GM23338 (cell line): ENCODE data around the gene AGBL4. TPM values are rescaled to one million over a fixed set of nuclear protein-coding genes. Genes with fewer than 3 reads are reported as not detected.

ENCODE experiments used
- ATAC-seq: fragments of 200-7000 bp; cut with Tn5 transposase; 3 replicates; pipeline ENCODE4 v1.9.1; 2020
- DNase-seq: peaks from one replicate; pipeline ENCODE4 v3.0.0-alpha.2; 2015; ENCODE audit warnings: low spot score
- H2AFZ ChIP-seq: fragments of 200-600 bp; sonication (generic); 2 replicates; pipeline ENCODE4 v1.8.0; 2016; ENCODE audit warnings: antibody characterized with exemption, mild to moderate bottlenecking, moderate library complexity
- H3F3A ChIP-seq: fragments of 200-600 bp; sonication (generic); replicated peaks from 2 replicates; pipeline ENCODE4 v1.8.0; 2017; ENCODE audit warnings: antibody characterized with exemption, mixed run types, low read depth
- H3K27ac ChIP-seq: fragments of 200-600 bp; sonication (generic); 2 replicates; pipeline ENCODE4 v1.6.1; 2016; ENCODE audit warnings: low read depth
- H3K27me3 ChIP-seq: fragments of 200-600 bp; sonication (generic); 2 replicates; pipeline ENCODE4 v1.8.0; 2016; ENCODE audit warnings: mild to moderate bottlenecking, mixed run types, moderate library complexity; ENCODE audit not compliant: insufficient read depth
- H3K36me3 ChIP-seq: fragments of 200-600 bp; sonication (generic); 2 replicates; pipeline ENCODE4 v1.8.0; 2016; ENCODE audit warnings: mild to moderate bottlenecking; ENCODE audit not compliant: insufficient read depth
- H3K4me1 ChIP-seq: fragments of 200-600 bp; sonication (generic); 2 replicates; pipeline ENCODE4 v1.8.0; 2016; ENCODE audit warnings: mild to moderate bottlenecking, moderate library complexity; ENCODE audit not compliant: insufficient read depth
- H3K4me2 ChIP-seq: fragments of 200-600 bp; sonication (generic); 2 replicates; pipeline ENCODE4 v1.7.1; 2017; ENCODE audit warnings: mixed run types
- H3K4me3 ChIP-seq: fragments of 200-600 bp; sonication (generic); 2 replicates; pipeline ENCODE4 v1.6.1; 2016; ENCODE audit warnings: mixed run types
- H3K79me2 ChIP-seq: fragments of 200-600 bp; sonication (generic); replicated peaks from 2 replicates; pipeline ENCODE4 v1.8.0; 2017; ENCODE audit warnings: mild to moderate bottlenecking; ENCODE audit not compliant: insufficient read depth
- H3K9me2 ChIP-seq: fragments of 200-600 bp; sonication (generic); 2 replicates; pipeline ENCODE4 v1.8.0; 2017; ENCODE audit not compliant: insufficient read depth
- H4K20me1 ChIP-seq: fragments of 200-600 bp; sonication (generic); replicated peaks from 2 replicates; pipeline ENCODE4 v1.8.0; 2017; ENCODE audit warnings: mild to moderate bottlenecking; ENCODE audit not compliant: insufficient read depth
- H3K27ac Mint-ChIP-seq: 2 replicates; pipeline ENCODE4 v1.8.0; 2020; ENCODE audit warnings: inconsistent platforms, mild to moderate bottlenecking, moderate library complexity, mixed read lengths
- H3K27me3 Mint-ChIP-seq: 3 replicates; pipeline ENCODE4 v1.8.0; 2022; ENCODE audit warnings: low read depth, mild to moderate bottlenecking, moderate library complexity, mixed read lengths, inconsistent platforms; ENCODE audit not compliant: insufficient read depth, poor library complexity
- H3K36me3 Mint-ChIP-seq: 3 replicates; pipeline ENCODE4 v1.8.0; 2021; ENCODE audit warnings: low read depth, mild to moderate bottlenecking, inconsistent platforms, moderate library complexity, mixed read lengths
- H3K4me1 Mint-ChIP-seq: 3 replicates; pipeline ENCODE4 v1.8.0; 2020; ENCODE audit warnings: mild to moderate bottlenecking, inconsistent platforms, mixed read lengths
- H3K4me3 Mint-ChIP-seq: 3 replicates; pipeline ENCODE4 v1.8.0; 2021; ENCODE audit warnings: moderate library complexity, mild to moderate bottlenecking, inconsistent platforms, mixed read lengths
- H3K9me3 Mint-ChIP-seq: 3 replicates; pipeline ENCODE4 v1.8.0; 2020; ENCODE audit warnings: moderate library complexity, mild to moderate bottlenecking, inconsistent platforms, mixed read lengths
- CREB1 ChIP-seq: fragments of 250-450 bp; sonication (Bioruptor Pico); IDR thresholded peaks from 2 replicates; pipeline ENCODE4 v1.5.0; 2020; ENCODE audit warnings: low read depth, mild to moderate bottlenecking, moderate library complexity
- CTCF ChIP-seq, 2 experiments: fragments of 200-600 bp in 1 of 2; sonication (generic) in 1 of 2; conservative IDR thresholded peaks; 2 replicates each; pipeline versions ENCODE4 v1.5.1 to v1.6.1; 2016 to 2017; ENCODE audit warnings: antibody characterized with exemption in 2 of 2, low read depth in 2 of 2, mild to moderate bottlenecking in 2 of 2, moderate library complexity in 1 of 2
- EZH2 ChIP-seq: fragments of 200-600 bp; sonication (generic); IDR thresholded peaks from one replicate; pipeline ENCODE4 v1.8.0; 2017; ENCODE audit warnings: antibody characterized with exemption, mild to moderate bottlenecking, low read depth; ENCODE audit not compliant: unreplicated experiment
- EZH2phosphoT487 ChIP-seq: fragments of 200-600 bp; sonication (generic); IDR thresholded peaks from one replicate; pipeline ENCODE4 v1.8.1; 2018; ENCODE audit warnings: antibody characterized with exemption; ENCODE audit not compliant: unreplicated experiment
- JUNB ChIP-seq: IDR thresholded peaks from one replicate; pipeline ENCODE4 v1.6.1; 2016; ENCODE audit warnings: antibody characterized with exemption; ENCODE audit not compliant: unreplicated experiment
- NANOG ChIP-seq: IDR thresholded peaks from 2 replicates; pipeline ENCODE4 v1.6.1; 2016; ENCODE audit warnings: antibody characterized with exemption, borderline replicate concordance
- STAT1 ChIP-seq: IDR thresholded peaks from one replicate; pipeline ENCODE4 v1.6.1; 2016; ENCODE audit warnings: antibody characterized with exemption; ENCODE audit not compliant: unreplicated experiment
- ZNF114 ChIP-seq: fragments of 250-450 bp; sonication (Bioruptor Pico); IDR thresholded peaks from 2 replicates; pipeline ENCODE4 v1.5.0; 2020; ENCODE audit warnings: mild to moderate bottlenecking, moderate library complexity
- polyA plus RNA-seq: library from polyadenylated mRNA; unstranded; fragments of >200 nt; fragmentation: Nextera tagmentation; extraction: Ambion mirVana; gene quantifications from 2 replicates; pipeline ENCODE4 v1.2.1, GENCODE V29; 2016
- total RNA-seq: library from RNA; depleted of rRNA; stranded (reverse); fragments of >200 nt; shearing (Covaris generic); gene quantifications from 2 replicates; pipeline ENCODE4 v1.2.3, GENCODE V29; 2014
- TF ChIP-seq, protein P1 (sequence below): IDR thresholded peaks from one replicate; pipeline ENCODE4 v1.6.1; 2018; ENCODE audit warnings: antibody characterized with exemption; ENCODE audit not compliant: unreplicated experiment
- TF ChIP-seq, protein P2 (sequence below): IDR thresholded peaks from 2 replicates; pipeline ENCODE4 v1.6.1; 2016; ENCODE audit warnings: antibody characterized with exemption

AGBL4 gene
- total and polyA plus RNA-seq, 2 experiments from 2014 or later, result 0.91 to 1.5 TPM

GRCh38 chr1:49523764-49524163 is 500.0 kb downstream of the AGBL4 start:
- no peaks in the 10 kb centered on the region for H3K4me1 ChIP-seq
- no peaks in the 10 kb centered on the region for H3K4me1 Mint-ChIP-seq
- H3K4me3 Mint-ChIP-seq, result no peak overlapping the region
- H3K79me2 ChIP-seq, result no peaks in the 10 kb centered on the region
- no peak for TF ChIP-seq CTCF (conservative IDR thresholded peaks at IDR 0.05; ENCODE audit: low read depth in 2 of 2)
- TF ChIP-seq JUNB, result no peak
- TF ChIP-seq EZH2phosphoT487, result no peak
- TF ChIP-seq NANOG, result no peak
- TF ChIP-seq, protein P1, sequence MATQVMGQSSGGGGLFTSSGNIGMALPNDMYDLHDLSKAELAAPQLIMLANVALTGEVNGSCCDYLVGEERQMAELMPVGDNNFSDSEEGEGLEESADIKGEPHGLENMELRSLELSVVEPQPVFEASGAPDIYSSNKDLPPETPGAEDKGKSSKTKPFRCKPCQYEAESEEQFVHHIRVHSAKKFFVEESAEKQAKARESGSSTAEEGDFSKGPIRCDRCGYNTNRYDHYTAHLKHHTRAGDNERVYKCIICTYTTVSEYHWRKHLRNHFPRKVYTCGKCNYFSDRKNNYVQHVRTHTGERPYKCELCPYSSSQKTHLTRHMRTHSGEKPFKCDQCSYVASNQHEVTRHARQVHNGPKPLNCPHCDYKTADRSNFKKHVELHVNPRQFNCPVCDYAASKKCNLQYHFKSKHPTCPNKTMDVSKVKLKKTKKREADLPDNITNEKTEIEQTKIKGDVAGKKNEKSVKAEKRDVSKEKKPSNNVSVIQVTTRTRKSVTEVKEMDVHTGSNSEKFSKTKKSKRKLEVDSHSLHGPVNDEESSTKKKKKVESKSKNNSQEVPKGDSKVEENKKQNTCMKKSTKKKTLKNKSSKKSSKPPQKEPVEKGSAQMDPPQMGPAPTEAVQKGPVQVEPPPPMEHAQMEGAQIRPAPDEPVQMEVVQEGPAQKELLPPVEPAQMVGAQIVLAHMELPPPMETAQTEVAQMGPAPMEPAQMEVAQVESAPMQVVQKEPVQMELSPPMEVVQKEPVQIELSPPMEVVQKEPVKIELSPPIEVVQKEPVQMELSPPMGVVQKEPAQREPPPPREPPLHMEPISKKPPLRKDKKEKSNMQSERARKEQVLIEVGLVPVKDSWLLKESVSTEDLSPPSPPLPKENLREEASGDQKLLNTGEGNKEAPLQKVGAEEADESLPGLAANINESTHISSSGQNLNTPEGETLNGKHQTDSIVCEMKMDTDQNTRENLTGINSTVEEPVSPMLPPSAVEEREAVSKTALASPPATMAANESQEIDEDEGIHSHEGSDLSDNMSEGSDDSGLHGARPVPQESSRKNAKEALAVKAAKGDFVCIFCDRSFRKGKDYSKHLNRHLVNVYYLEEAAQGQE, result no peak
- TF ChIP-seq, protein P2, sequence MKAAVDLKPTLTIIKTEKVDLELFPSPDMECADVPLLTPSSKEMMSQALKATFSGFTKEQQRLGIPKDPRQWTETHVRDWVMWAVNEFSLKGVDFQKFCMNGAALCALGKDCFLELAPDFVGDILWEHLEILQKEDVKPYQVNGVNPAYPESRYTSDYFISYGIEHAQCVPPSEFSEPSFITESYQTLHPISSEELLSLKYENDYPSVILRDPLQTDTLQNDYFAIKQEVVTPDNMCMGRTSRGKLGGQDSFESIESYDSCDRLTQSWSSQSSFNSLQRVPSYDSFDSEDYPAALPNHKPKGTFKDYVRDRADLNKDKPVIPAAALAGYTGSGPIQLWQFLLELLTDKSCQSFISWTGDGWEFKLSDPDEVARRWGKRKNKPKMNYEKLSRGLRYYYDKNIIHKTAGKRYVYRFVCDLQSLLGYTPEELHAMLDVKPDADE, result no peak
- no peak for TF ChIP-seq EZH2
- TF ChIP-seq CREB1 (CRISPR knock-in tag), result no peak
- no peak for TF ChIP-seq ZNF114 (CRISPR knock-in tag)
- no peak overlapping the region for H3K27ac ChIP-seq
- H3K27me3 ChIP-seq, result no peaks in the 10 kb centered on the region
- H3K9me2 ChIP-seq, result no peaks in the 10 kb centered on the region
- H3K9me3 Mint-ChIP-seq, result peaks cover 100% of the 10 kb centered on the region
- ATAC-seq (no peak), DNase-seq (no peak)
- no peak overlapping the region for H2AFZ ChIP-seq
- H3F3A ChIP-seq, result no peaks in the 10 kb centered on the region
- H3K36me3 ChIP-seq, result no peaks in the 10 kb centered on the region; the same call in none of the 2 replicates
- H3K27me3 Mint-ChIP-seq, result no peaks in the 10 kb centered on the region
- no peak overlapping the region for H3K27ac Mint-ChIP-seq
- peaks cover 11% of the 10 kb centered on the region for H3K36me3 Mint-ChIP-seq
- H4K20me1 ChIP-seq, result no peaks in the 10 kb centered on the region
- H3K4me2 ChIP-seq, result no peak overlapping the region
- no peak overlapping the region for H3K4me3 ChIP-seq

GRCh38 chr1:49466961-49467360 is 556.8 kb downstream of the AGBL4 start:
- Mint-ChIP-seq H3K9me3 (peaks cover 76% of the 10 kb centered on the region), H3K27ac (no peak overlapping the region), H3K36me3 (peaks cover 11% of the 10 kb centered on the region; the same call in 1 of the 3 replicates), H3K4me3 (no peak overlapping the region), H3K27me3 (no peaks in the 10 kb centered on the region), H3K4me1 (no peaks in the 10 kb centered on the region)
- Histone ChIP-seq H3F3A (no peaks in the 10 kb centered on the region), H3K27me3 (no peaks in the 10 kb centered on the region), H3K4me3 (no peak overlapping the region), H3K27ac (no peak overlapping the region), H3K9me2 (no peaks in the 10 kb centered on the region), H3K79me2 (no peaks in the 10 kb centered on the region), H4K20me1 (no peaks in the 10 kb centered on the region), H3K36me3 (peaks cover 7% of the 10 kb centered on the region; the same call in 1 of the 2 replicates), H2AFZ (no peak overlapping the region), H3K4me1 (no peaks in the 10 kb centered on the region), H3K4me2 (no peak overlapping the region)
- ATAC-seq, result no peak
- DNase-seq, result no peak
- TF ChIP-seq CREB1 (CRISPR knock-in tag), result no peak
- TF ChIP-seq EZH2, result no peak
- no peak for TF ChIP-seq ZNF114 (CRISPR knock-in tag)
- TF ChIP-seq, protein P2, result no peak
- no peak for TF ChIP-seq STAT1
- TF ChIP-seq, protein P1, result no peak
